IPS-15b (cell line): Measurements from ENCODE around the gene ZDHHC18.
A peak's percentile ranks its signal among the peaks of the same experiment; 100 is the strongest.

Experiments used
- H3K27me3 ChIP-seq: one replicate; pipeline ENCODE4 v1.6.1; 2013; ENCODE audit warnings: low read length; ENCODE audit not compliant: control insufficient read depth, insufficient read depth
- H3K36me3 ChIP-seq: one replicate; pipeline ENCODE4 v1.6.1; 2013; ENCODE audit warnings: low read length; ENCODE audit not compliant: control insufficient read depth, insufficient read depth
- H3K4me1 ChIP-seq: one replicate; pipeline ENCODE4 v1.6.1; 2013; ENCODE audit warnings: mild to moderate bottlenecking, low read length; ENCODE audit not compliant: control insufficient read depth, insufficient read depth
- H3K4me3 ChIP-seq: one replicate; pipeline ENCODE4 v1.5.1; 2013; ENCODE audit warnings: low read depth, low read length
- H3K9ac ChIP-seq: one replicate; pipeline ENCODE4 v1.6.1; 2013; ENCODE audit warnings: low read depth, mild to moderate bottlenecking, low read length
- H3K9me3 ChIP-seq: one replicate; pipeline ENCODE4 v1.6.1; 2013; ENCODE audit warnings: mild to moderate bottlenecking, low read length; ENCODE audit not compliant: control insufficient read depth, insufficient read depth

ZDHHC18 gene

GRCh38 chr1:26786437-26787380 lies 39.8 kb upstream of the ZDHHC18 start:
- no peaks in the 10 kb centered on the region for H3K27me3 ChIP-seq
- no peaks in the 10 kb centered on the region for H3K36me3 ChIP-seq
- H3K4me1 ChIP-seq: peaks cover 12% of the 10 kb centered on the region
- peak overlapping the region; percentile 67 for H3K9ac ChIP-seq
- peak overlapping the region; percentile 95 for H3K4me3 ChIP-seq
- no peaks in the 10 kb centered on the region for H3K9me3 ChIP-seq

GRCh38 chr1:26787381-26787705 lies 39.1 kb upstream of the ZDHHC18 start:
- Histone ChIP-seq H3K36me3 (no peaks in the 10 kb centered on the region), H3K9ac (peak overlapping the region; percentile 67), H3K9me3 (no peaks in the 10 kb centered on the region), H3K4me1 (peaks cover 12% of the 10 kb centered on the region), H3K27me3 (no peaks in the 10 kb centered on the region), H3K4me3 (peak overlapping the region; percentile 95)

GRCh38 chr1:26787706-26788514 lies 38.6 kb upstream of the ZDHHC18 start, which contains the start of gene PIGV:
Gene PIGV (plus strand): TSS chr1:26787950. CDS start chr1:26790816, 2,866 bp downstream.
- peaks cover 12% of the 10 kb centered on the region for H3K4me1 ChIP-seq
- H3K9ac ChIP-seq: peak within 1 kb of the TSS; percentile 85
- H3K36me3 ChIP-seq: no peaks in the 10 kb centered on the region
- H3K9me3 ChIP-seq: no peaks in the 10 kb centered on the region
- H3K27me3 ChIP-seq: no peaks in the 10 kb centered on the region
- peak within 1 kb of the TSS; percentile 95 for H3K4me3 ChIP-seq

GRCh38 chr1:26788515-26788785 lies 38.0 kb upstream of the ZDHHC18 start:
- peak overlapping the region; percentile 85 for H3K9ac ChIP-seq
- H3K4me3 ChIP-seq: peak overlapping the region; percentile 95
- no peaks in the 10 kb centered on the region for H3K9me3 ChIP-seq
- H3K27me3 ChIP-seq: no peaks in the 10 kb centered on the region
- H3K36me3 ChIP-seq: no peaks in the 10 kb centered on the region
- H3K4me1 ChIP-seq: peaks cover 12% of the 10 kb centered on the region

GRCh38 chr1:26788836-26789611 lies 37.5 kb upstream of the ZDHHC18 start:
- no peaks in the 10 kb centered on the region for H3K27me3 ChIP-seq
- no peaks in the 10 kb centered on the region for H3K9me3 ChIP-seq
- peak overlapping the region; percentile 12 for H3K9ac ChIP-seq
- H3K36me3 ChIP-seq: peaks cover under 1% of the 10 kb centered on the region
- peak overlapping the region; percentile 95 for H3K4me3 ChIP-seq
- H3K4me1 ChIP-seq: peaks cover 12% of the 10 kb centered on the region

- H3K27me3 ChIP-seq: no peaks in the 10 kb centered on the region
- no peak overlapping the region for H3K9ac ChIP-seq
- no peak overlapping the region for H3K4me3 ChIP-seq
- H3K9me3 ChIP-seq: no peaks in the 10 kb centered on the region
- H3K4me1 ChIP-seq: peaks cover 12% of the 10 kb centered on the region
- peaks cover 5% of the 10 kb centered on the region for H3K36me3 ChIP-seq
These were observed 36.9 kb upstream of the ZDHHC18 start for GRCh38 chr1:26789612-26789865.

- Histone ChIP-seq H3K9ac (no peak overlapping the region), H3K9me3 (no peaks in the 10 kb centered on the region), H3K4me1 (peaks cover 12% of the 10 kb centered on the region), H3K4me3 (no peak overlapping the region), H3K36me3 (peaks cover 7% of the 10 kb centered on the region), H3K27me3 (no peaks in the 10 kb centered on the region)
These were observed 36.6 kb upstream of the ZDHHC18 start for GRCh38 chr1:26789931-26790330.

GRCh38 chr1:26790551-26790953 lies 35.9 kb upstream of the ZDHHC18 start:
- H3K9ac ChIP-seq: no peak overlapping the region
- H3K9me3 ChIP-seq: no peaks in the 10 kb centered on the region
- peaks cover 10% of the 10 kb centered on the region for H3K36me3 ChIP-seq
- no peaks in the 10 kb centered on the region for H3K27me3 ChIP-seq
- H3K4me3 ChIP-seq: no peak overlapping the region
- peaks cover 12% of the 10 kb centered on the region for H3K4me1 ChIP-seq

GRCh38 chr1:26791148-26791547 lies 35.3 kb upstream of the ZDHHC18 start:
- H3K9me3 ChIP-seq: no peaks in the 10 kb centered on the region
- peaks cover 10% of the 10 kb centered on the region for H3K36me3 ChIP-seq
- H3K9ac ChIP-seq: no peak overlapping the region
- no peaks in the 10 kb centered on the region for H3K27me3 ChIP-seq
- no peak overlapping the region for H3K4me3 ChIP-seq
- H3K4me1 ChIP-seq: peaks cover 7% of the 10 kb centered on the region

- Histone ChIP-seq H3K4me1 (peaks cover 2% of the 10 kb centered on the region), H3K4me3 (no peak overlapping the region), H3K9ac (no peak overlapping the region)
These were observed 34.9 kb upstream of the ZDHHC18 start for GRCh38 chr1:26791626-26792025.

GRCh38 chr1:26792924-26793323 lies 33.6 kb upstream of the ZDHHC18 start:
- H3K9ac ChIP-seq: no peak overlapping the region
- no peaks in the 10 kb centered on the region for H3K4me1 ChIP-seq
- no peak overlapping the region for H3K4me3 ChIP-seq
- H3K27me3 ChIP-seq: no peaks in the 10 kb centered on the region
- peaks cover 10% of the 10 kb centered on the region for H3K36me3 ChIP-seq
- no peaks in the 10 kb centered on the region for H3K9me3 ChIP-seq

More at GRCh38 chr1:26791626-26792025, 34.9 kb upstream of the ZDHHC18 start:
- no peaks in the 10 kb centered on the region for H3K9me3 ChIP-seq
- H3K27me3 ChIP-seq: no peaks in the 10 kb centered on the region
- peaks cover 10% of the 10 kb centered on the region for H3K36me3 ChIP-seq
